Measurements from ENCODE around the gene NEU4. TPM values are rescaled to one million over a fixed set of nuclear protein-coding genes. Genes with fewer than 3 reads are reported as not detected.
"Not testable (repeated sequence)": the region's sequence is repeated elsewhere in the genome, so short reads cannot be mapped to it uniquely, and the experiment has no call there.

The NEU4 gene
- total RNA-seq, 1 donor from 2014 or later = 0.31 TPM

- Mint-ChIP-seq H3K27ac (no peak overlapping the region), H3K4me1 (peaks cover 14% of the 10 kb centered on the region), H3K4me3 (no peak overlapping the region), H3K27me3 (no peaks in the 10 kb centered on the region), H3K9me3 (no peaks in the 10 kb centered on the region), H3K36me3 (ENCODE audit: low read depth) (no peaks in the 10 kb centered on the region)
- ChIA-PET POLR2A (interaction anchor here (1.8 to 2.6 kb wide), 2 partner anchors 11 to 14 kb away, joined by 5 to 9 read pairs; no protein-coding TSS in a partner anchor), CTCF (no interaction called here)
- ATAC-seq (ENCODE audit: low read depth) (no peak), DNase-seq (no peak)
- TF ChIP-seq, protein P1, sequence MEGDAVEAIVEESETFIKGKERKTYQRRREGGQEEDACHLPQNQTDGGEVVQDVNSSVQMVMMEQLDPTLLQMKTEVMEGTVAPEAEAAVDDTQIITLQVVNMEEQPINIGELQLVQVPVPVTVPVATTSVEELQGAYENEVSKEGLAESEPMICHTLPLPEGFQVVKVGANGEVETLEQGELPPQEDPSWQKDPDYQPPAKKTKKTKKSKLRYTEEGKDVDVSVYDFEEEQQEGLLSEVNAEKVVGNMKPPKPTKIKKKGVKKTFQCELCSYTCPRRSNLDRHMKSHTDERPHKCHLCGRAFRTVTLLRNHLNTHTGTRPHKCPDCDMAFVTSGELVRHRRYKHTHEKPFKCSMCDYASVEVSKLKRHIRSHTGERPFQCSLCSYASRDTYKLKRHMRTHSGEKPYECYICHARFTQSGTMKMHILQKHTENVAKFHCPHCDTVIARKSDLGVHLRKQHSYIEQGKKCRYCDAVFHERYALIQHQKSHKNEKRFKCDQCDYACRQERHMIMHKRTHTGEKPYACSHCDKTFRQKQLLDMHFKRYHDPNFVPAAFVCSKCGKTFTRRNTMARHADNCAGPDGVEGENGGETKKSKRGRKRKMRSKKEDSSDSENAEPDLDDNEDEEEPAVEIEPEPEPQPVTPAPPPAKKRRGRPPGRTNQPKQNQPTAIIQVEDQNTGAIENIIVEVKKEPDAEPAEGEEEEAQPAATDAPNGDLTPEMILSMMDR (IDR thresholded peaks at IDR 0.05) = no peak
- intact Hi-C loops (cut with micrococcal nuclease) = loop anchor here (5.0 kb wide), 2 partner anchors 40 to 55 kb away; partner anchors contain the start of gene PDCD1
Measured at GRCh38 chr2:241802421-241803318, 6.3 kb upstream of the NEU4 start.

GRCh38 chr2:241803387-241804325, 5.3 kb upstream of the NEU4 start:
- TF ChIP-seq, protein P1 (IDR thresholded peaks at IDR 0.05) = no peak
- Mint-ChIP-seq H3K27me3 (peaks cover 6% of the 10 kb centered on the region), H3K27ac (no peak overlapping the region), H3K4me3 (peak overlapping the region; percentile 62), H3K36me3 (ENCODE audit: low read depth) (no peaks in the 10 kb centered on the region), H3K4me1 (peaks cover 17% of the 10 kb centered on the region), H3K9me3 (no peaks in the 10 kb centered on the region)
- intact Hi-C loops (cut with micrococcal nuclease) = loop anchor here (2.0 to 5.0 kb wide), 4 partner anchors 15 to 75 kb away; partner anchors contain the start of gene PDCD1
- POLR2A ChIA-PET = interaction anchor here (0.9 to 2.6 kb wide), 6 partner anchors 10 to 1243 kb away, joined by 3 to 9 read pairs (median 4); partner anchors contain the start of gene D2HGDH
- DNase-seq (peak; percentile 45), ATAC-seq (ENCODE audit: low read depth) (peak; percentile 62)
- CTCF ChIA-PET = no interaction called here

- intact Hi-C loops (cut with micrococcal nuclease) = loop anchor here (2.0 to 5.0 kb wide), 4 partner anchors 16 to 74 kb away; partner anchors contain the start of gene PDCD1
- peak; percentile 27 for ATAC-seq (ENCODE audit: low read depth)
Measured at GRCh38 chr2:241804326-241805229, 4.4 kb upstream of the NEU4 start.

GRCh38 chr2:241806217-241806616, 2.8 kb upstream of the NEU4 start:
- H3K27ac Mint-ChIP-seq; H3K27me3 Mint-ChIP-seq; CTCF ChIA-PET; H3K9me3 Mint-ChIP-seq; POLR2A ChIA-PET; intact Hi-C loops (cut with micrococcal nuclease); DNase-seq; H3K36me3 Mint-ChIP-seq (ENCODE audit: low read depth); ATAC-seq (ENCODE audit: low read depth); H3K4me3 Mint-ChIP-seq: not testable (repeated sequence)
- H3K4me1 Mint-ChIP-seq = peaks cover 17% of the 10 kb centered on the region

More at GRCh38 chr2:241804326-241805229, 4.4 kb upstream of the NEU4 start:
- POLR2A ChIA-PET = interaction anchor here (0.5 to 2.6 kb wide), 6 partner anchors 9 to 1244 kb away, joined by 3 to 9 read pairs (median 3); partner anchors contain the start of gene D2HGDH
- DNase-seq = no peak
- no peaks in the 10 kb centered on the region for H3K36me3 Mint-ChIP-seq (ENCODE audit: low read depth)
- CTCF ChIA-PET = no interaction called here
- no peak overlapping the region for H3K27ac Mint-ChIP-seq
- TF ChIP-seq, protein P1 (IDR thresholded peaks at IDR 0.05) = no peak
- H3K4me3 Mint-ChIP-seq = peak overlapping the region; percentile 62
- no peaks in the 10 kb centered on the region for H3K9me3 Mint-ChIP-seq
- peaks cover 9% of the 10 kb centered on the region for H3K27me3 Mint-ChIP-seq
- H3K4me1 Mint-ChIP-seq = peaks cover 17% of the 10 kb centered on the region
